Astrocyte of the spinal cord (primary cell): Measurements from ENCODE around the gene RHOT2.

Source experiments
- DNase-seq: peaks from one replicate; pipeline ENCODE4 v3.0.0; 2011; ENCODE audit warnings: low read depth, low spot score
- H3K4me3 ChIP-seq: 2 replicates; pipeline ENCODE4 v1.5.1; 2011; ENCODE audit warnings: low read depth, mild to moderate bottlenecking, low read length, moderate library complexity
- in situ Hi-C: cut with HindIII; loops from 2 replicates; pipeline ENCODE4 v1.10.0; 2017; ENCODE audit warnings: low sequenced_read_pairs
- TF ChIP-seq, protein P1 (sequence below): IDR thresholded peaks from 2 replicates; pipeline ENCODE4 v1.5.1; 2012; ENCODE audit warnings: low read depth, mild to moderate bottlenecking, low read length, inconsistent platforms

The RHOT2 gene

DNA sequence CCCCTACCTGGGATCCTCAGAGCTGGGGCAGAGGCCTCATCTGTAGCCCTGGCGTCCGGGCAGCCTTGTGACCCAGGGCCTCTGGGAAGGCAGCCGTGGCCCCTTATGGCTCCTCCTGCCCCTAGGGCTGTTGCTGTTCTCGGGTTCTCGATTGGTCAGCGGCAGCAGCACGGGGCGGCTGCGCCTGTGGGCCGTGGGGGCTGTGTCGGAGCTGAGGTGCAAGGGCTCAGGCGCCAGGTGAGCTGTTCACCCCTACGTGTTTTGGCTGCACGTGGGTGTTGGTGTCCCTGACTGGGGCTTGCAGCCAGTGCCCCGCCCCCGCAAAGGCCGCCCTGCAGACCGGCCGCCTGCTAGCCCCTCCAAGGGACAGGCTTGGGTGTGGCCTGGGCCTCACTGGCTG, 5.8 kb upstream of the RHOT2 start:
- TF ChIP-seq, protein P1, sequence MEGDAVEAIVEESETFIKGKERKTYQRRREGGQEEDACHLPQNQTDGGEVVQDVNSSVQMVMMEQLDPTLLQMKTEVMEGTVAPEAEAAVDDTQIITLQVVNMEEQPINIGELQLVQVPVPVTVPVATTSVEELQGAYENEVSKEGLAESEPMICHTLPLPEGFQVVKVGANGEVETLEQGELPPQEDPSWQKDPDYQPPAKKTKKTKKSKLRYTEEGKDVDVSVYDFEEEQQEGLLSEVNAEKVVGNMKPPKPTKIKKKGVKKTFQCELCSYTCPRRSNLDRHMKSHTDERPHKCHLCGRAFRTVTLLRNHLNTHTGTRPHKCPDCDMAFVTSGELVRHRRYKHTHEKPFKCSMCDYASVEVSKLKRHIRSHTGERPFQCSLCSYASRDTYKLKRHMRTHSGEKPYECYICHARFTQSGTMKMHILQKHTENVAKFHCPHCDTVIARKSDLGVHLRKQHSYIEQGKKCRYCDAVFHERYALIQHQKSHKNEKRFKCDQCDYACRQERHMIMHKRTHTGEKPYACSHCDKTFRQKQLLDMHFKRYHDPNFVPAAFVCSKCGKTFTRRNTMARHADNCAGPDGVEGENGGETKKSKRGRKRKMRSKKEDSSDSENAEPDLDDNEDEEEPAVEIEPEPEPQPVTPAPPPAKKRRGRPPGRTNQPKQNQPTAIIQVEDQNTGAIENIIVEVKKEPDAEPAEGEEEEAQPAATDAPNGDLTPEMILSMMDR = no peak
- H3K4me3 ChIP-seq = no peak overlapping the region
- in situ Hi-C loops = no loop called here
- DNase-seq = no peak

DNA sequence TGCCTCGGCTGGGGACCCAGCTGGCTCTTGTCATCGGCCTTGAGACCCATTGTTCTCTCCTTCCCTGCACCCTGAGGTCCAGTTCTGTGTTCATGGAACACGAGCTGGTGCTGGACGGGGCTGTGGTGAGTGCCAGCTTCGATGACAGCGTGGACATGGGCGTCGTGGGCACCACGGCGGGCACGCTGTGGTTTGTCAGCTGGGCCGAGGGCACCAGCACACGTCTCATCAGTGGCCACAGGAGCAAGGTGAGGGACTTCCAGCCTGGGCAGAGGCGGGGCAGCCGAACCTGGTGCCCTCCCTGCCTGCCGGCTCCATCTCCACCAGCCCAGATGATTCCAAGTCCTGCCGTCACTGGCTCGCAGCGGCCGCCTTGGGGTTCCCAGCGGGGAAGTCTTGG, 5.3 kb upstream of the RHOT2 start:
- DNase-seq = no peak
- TF ChIP-seq, protein P1 = no peak
- in situ Hi-C loops = no loop called here
- no peak overlapping the region for H3K4me3 ChIP-seq

DNA sequence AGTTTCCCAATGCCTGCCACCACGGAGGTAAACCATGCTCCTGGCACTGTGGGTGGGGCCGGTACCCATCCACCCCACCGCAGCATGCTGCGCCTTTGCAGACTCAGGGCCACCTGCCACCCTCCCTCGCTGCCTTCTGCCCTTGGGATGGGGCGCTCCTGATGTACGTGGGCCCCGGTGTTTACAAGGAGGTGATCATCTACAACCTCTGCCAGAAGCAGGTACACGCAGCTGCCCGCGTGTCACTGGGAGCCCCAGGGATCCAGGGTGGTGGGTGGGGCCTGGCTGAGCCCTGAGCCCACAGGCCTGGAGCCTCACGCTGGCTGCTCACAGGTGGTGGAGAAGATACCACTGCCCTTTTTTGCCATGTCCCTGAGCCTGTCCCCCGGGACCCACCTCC, 1.4 kb upstream of the RHOT2 start:
- in situ Hi-C loops = no loop called here
- no peak for DNase-seq
- TF ChIP-seq, protein P1 = no peak
- H3K4me3 ChIP-seq = no peak overlapping the region

DNA sequence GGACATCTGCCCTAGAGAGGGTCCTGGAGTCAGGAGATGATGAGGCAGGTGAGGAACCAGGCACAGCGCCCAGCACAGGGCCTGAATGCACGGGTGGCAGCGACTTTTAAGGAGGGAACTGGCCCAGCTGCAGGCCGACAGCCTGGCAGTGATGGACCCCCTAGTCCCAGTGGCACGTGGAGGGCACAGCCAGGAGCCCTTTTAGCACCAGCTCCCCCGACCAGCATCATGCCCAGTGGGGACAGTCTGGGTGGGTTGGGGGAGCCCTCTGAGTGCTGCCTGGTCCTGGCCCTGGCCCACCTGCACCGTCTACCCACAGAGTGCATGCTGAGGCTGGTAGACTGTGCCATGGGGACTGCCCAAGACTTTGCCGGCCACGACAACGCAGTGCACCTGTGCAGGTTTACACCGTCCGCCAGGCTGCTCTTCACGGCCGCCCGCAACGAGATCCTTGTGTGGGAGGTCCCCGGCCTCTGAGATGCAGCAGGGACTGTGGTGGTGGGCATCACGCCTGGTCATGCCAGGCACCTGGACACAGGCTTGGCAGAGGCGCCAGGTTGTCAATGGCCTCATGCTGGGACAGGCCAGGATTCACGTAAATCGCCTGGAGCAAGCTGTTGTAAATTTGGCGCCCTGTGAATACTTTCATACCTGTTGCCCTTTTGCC, 686 bp upstream of the RHOT2 start:
- H3K4me3 ChIP-seq = no peak overlapping the region
- in situ Hi-C loops = no loop called here
- TF ChIP-seq, protein P1 = no peak

DNA sequence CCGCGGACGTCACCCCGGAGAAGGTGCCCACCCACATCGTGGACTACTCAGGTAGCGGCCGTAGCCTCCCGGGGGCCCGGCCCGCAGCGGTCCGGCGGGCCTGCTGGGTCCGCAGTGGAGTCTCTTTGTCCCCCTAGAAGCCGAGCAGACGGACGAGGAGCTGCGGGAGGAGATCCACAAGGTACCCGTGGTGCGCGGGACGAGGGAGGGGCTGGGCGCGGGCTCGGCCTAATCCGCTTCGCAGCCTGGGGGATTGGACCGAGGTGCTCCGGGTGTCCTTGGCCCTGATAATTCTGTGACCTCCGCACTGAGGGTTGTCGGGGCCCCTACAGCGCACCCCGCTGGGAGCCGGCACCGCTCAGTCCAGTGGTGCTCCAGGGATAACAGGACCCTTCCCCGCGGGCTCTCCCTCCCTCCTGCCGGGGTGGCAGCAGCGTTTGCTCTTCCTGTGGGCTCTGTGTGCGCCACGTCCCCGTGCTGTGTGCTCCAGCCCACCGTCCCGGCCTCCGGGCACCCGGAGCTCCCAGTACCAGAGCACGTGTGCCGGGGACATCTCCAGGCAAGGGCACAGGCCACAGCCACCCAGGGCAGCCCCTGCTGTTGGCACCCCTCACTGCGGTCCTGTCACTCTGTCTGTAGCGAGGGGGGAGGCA, 713 bp downstream of the RHOT2 start:
- in situ Hi-C loops = no loop called here
- DNase-seq = no peak
- TF ChIP-seq, protein P1 = no peak
- peak overlapping the region; percentile 73 for H3K4me3 ChIP-seq

More for the DNA sequence above, 686 bp upstream of the RHOT2 start:
- no peak for DNase-seq

DNA sequence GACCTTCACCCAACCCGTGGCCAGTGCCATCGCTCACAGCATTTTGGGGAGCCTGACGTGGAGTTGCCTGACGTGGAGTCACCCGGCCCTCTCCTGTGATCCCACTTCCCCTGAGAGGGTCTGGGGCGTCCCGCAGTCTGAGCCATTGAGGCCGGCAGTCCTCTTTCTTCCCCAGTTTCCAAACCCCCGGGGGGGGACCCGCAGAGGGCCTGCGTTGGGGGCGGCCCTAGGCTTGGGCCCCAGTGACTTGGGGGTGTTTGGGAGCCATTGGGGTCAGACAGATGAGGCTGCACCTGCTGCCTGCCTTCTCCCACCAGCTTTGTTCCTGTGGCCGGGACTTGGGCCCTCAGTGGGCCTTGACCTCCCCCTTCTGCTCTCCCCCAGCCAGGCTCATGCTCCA, 1.7 kb downstream of the RHOT2 start:
- TF ChIP-seq, protein P1 = no peak
- DNase-seq = no peak
- in situ Hi-C loops = no loop called here
- H3K4me3 ChIP-seq = no peak overlapping the region
